K562 (cell line): ENCODE measurements around the gene NDUFB10. TPM values are rescaled to one million over a fixed set of nuclear protein-coding genes. Genes with fewer than 3 reads are reported as not detected.

Source experiments
- CCNT2 ChIP-seq: IDR thresholded peaks from 2 replicates; pipeline ENCODE4 v1.6.1; 2011; ENCODE audit warnings: borderline replicate concordance, low read depth, mild to moderate bottlenecking, moderate library complexity, mixed read lengths, low read length; ENCODE audit not compliant: insufficient read length; ENCODE audit errors: extremely low read depth
- CEBPB ChIP-seq: fragments of 450-650 bp; IDR thresholded peaks from 2 replicates; pipeline ENCODE4 v1.6.1; 2016; ENCODE audit warnings: missing genetic modification characterization, missing compliant biosample characterization
- FOXK1 ChIP-seq: sonication (generic); formaldehyde crosslinking; IDR thresholded peaks from 2 replicates; pipeline ENCODE4 v1.8.0; 2022; ENCODE audit warnings: missing genetic modification reagents, mild to moderate bottlenecking, borderline replicate concordance
- GABPB2 ChIP-seq: fragments of 250-450 bp; sonication (Bioruptor Pico); conservative IDR thresholded peaks from 2 replicates; pipeline ENCODE4 v1.5.1; 2021; ENCODE audit warnings: mild to moderate bottlenecking
- HDAC6 ChIP-seq: IDR thresholded peaks from 2 replicates; pipeline ENCODE4 v1.6.1; 2012; ENCODE audit warnings: low read depth, mild to moderate bottlenecking, control low read depth, inconsistent platforms, low read length, moderate library complexity
- MTA3 ChIP-seq: fragments of 450-650 bp; formaldehyde crosslinking; IDR thresholded peaks from 2 replicates; pipeline ENCODE4 v1.6.1; 2017; ENCODE audit warnings: mild to moderate bottlenecking, borderline replicate concordance
- SMAD4 ChIP-seq: fragments of 250-450 bp; sonication (Bioruptor Pico); conservative IDR thresholded peaks from 2 replicates; pipeline ENCODE4 v1.8.0; 2021; ENCODE audit warnings: inconsistent platforms, mild to moderate bottlenecking, moderate library complexity
- TCFL5 ChIP-seq: fragments of 250-450 bp; sonication (Bioruptor Pico); conservative IDR thresholded peaks from 2 replicates; pipeline ENCODE4 v1.6.1; 2021; ENCODE audit warnings: mild to moderate bottlenecking, moderate library complexity, matching md5 sums
- UBTF ChIP-seq, 2 experiments: IDR thresholded peaks; 2 replicates each; pipeline ENCODE4 v1.6.1; 2012; ENCODE audit warnings: improper control_type of control experiment in 2 of 2, low read depth in 2 of 2, low read length in 2 of 2, borderline replicate concordance in 1 of 2
- ZBTB8A ChIP-seq: fragments of 450-650 bp; IDR thresholded peaks from 2 replicates; pipeline ENCODE4 v1.6.1; 2018; ENCODE audit warnings: mild to moderate bottlenecking, moderate library complexity; ENCODE audit not compliant: partially characterized antibody
- ZFP1 ChIP-seq: fragments of 450-650 bp; formaldehyde crosslinking; IDR thresholded peaks from 2 replicates; pipeline ENCODE4 v1.4.0; 2020; ENCODE audit warnings: mild to moderate bottlenecking, mixed read lengths
- ZNF239 ChIP-seq: fragments of 250-450 bp; sonication (Bioruptor Pico); IDR thresholded peaks from 2 replicates; pipeline ENCODE4 v1.4.0; 2020; ENCODE audit warnings: mild to moderate bottlenecking
- ZNF436 ChIP-seq: fragments of 250-450, 450-650 bp; sonication (Bioruptor Pico); formaldehyde crosslinking; IDR thresholded peaks from 2 replicates; pipeline ENCODE4 v1.7.0; 2020; ENCODE audit warnings: mild to moderate bottlenecking
- polyA plus RNA-seq, 8 experiments: library from polyadenylated mRNA; depleted of rRNA in 4 of 8; stranded (reverse) in 5 of 8; unstranded in 3 of 8; fragments of >200 nt; fragmentation: Nextera tagmentation in 2 of 8; fragmentation: Illumina TruSeq in 1 of 8; extraction: Ambion mirVana in 2 of 8; extraction: Trizol in 1 of 8; gene quantifications; 2 replicates each; pipeline versions ENCODE4 v1.2.1 to v1.2.3, GENCODE V29; 2011 to 2014; ENCODE audit warnings: inconsistent platforms in 1 of 8, missing spikeins in 1 of 8
- total RNA-seq, 7 experiments: library from RNA; depleted of rRNA in 6 of 7; stranded (reverse); fragments of >200 nt in 6 of 7; fragmentation: Illumina TruSeq in 2 of 7; extraction: Trizol in 2 of 7; gene quantifications; 2 replicates each; pipeline versions ENCODE4 v1.2.1 to v1.2.3, GENCODE V29; 2011 to 2021; ENCODE audit warnings: low replicate concordance in 1 of 7
- TF ChIP-seq, protein P1 (sequence below): fragments of 250-450 bp; sonication (Bioruptor Pico); IDR thresholded peaks from 2 replicates; pipeline ENCODE4 v1.4.0; 2020; ENCODE audit warnings: mild to moderate bottlenecking
- TF ChIP-seq, protein P2 (sequence below): fragments of 150-350 bp; conservative IDR thresholded peaks from 2 replicates; pipeline ENCODE4 v1.6.1; 2014; ENCODE audit warnings: low read length
- TF ChIP-seq, protein P3 (sequence below): sonication (generic); formaldehyde crosslinking; IDR thresholded peaks from 2 replicates; pipeline ENCODE4 v1.8.1; 2023; ENCODE audit warnings: mild to moderate bottlenecking, missing genetic modification reagents

The NDUFB10 gene
- total and polyA plus RNA-seq, 9 of the 15 experiments (the other 6 are each of a cell fraction or from before 2014, with no cell fraction given), result 69.3 to 527 (median 161) TPM

GRCh38 chr16:1929578-1930337 is 29.6 kb upstream of the NDUFB10 start (continued):
- TF ChIP-seq, protein P1, sequence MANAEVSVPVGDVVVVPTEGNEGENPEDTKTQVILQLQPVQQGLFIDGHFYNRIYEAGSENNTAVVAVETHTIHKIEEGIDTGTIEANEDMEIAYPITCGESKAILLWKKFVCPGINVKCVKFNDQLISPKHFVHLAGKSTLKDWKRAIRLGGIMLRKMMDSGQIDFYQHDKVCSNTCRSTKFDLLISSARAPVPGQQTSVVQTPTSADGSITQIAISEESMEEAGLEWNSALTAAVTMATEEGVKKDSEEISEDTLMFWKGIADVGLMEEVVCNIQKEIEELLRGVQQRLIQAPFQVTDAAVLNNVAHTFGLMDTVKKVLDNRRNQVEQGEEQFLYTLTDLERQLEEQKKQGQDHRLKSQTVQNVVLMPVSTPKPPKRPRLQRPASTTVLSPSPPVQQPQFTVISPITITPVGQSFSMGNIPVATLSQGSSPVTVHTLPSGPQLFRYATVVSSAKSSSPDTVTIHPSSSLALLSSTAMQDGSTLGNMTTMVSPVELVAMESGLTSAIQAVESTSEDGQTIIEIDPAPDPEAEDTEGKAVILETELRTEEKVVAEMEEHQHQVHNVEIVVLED, result peak; percentile 68
- TF ChIP-seq, protein P2, sequence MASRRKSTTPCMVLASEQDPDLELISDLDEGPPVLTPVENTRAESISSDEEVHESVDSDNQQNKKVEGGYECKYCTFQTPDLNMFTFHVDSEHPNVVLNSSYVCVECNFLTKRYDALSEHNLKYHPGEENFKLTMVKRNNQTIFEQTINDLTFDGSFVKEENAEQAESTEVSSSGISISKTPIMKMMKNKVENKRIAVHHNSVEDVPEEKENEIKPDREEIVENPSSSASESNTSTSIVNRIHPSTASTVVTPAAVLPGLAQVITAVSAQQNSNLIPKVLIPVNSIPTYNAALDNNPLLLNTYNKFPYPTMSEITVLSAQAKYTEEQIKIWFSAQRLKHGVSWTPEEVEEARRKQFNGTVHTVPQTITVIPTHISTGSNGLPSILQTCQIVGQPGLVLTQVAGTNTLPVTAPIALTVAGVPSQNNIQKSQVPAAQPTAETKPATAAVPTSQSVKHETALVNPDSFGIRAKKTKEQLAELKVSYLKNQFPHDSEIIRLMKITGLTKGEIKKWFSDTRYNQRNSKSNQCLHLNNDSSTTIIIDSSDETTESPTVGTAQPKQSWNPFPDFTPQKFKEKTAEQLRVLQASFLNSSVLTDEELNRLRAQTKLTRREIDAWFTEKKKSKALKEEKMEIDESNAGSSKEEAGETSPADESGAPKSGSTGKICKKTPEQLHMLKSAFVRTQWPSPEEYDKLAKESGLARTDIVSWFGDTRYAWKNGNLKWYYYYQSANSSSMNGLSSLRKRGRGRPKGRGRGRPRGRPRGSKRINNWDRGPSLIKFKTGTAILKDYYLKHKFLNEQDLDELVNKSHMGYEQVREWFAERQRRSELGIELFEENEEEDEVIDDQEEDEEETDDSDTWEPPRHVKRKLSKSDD, result no peak
- TF ChIP-seq ZNF436, result no peak
- TF ChIP-seq CCNT2, result peak; percentile 77
- 0 out of 4 replicates have a peak, but pooled peaks of 1 of the 2 experiments have one; percentile 73 for TF ChIP-seq UBTF (IDR thresholded peaks at IDR 0.05; ENCODE audit: borderline replicate concordance in 1 of 2, low read depth in 2 of 2, low read length in 2 of 2)
- TF ChIP-seq CEBPB (tag), result peak; percentile 38; the same call in 1 of the 2 replicates
- TF ChIP-seq MTA3, result peak; percentile 60; the same call in 1 of the 2 replicates
- no peak for TF ChIP-seq FOXK1 (CRISPR knock-in tag)
- TF ChIP-seq TCFL5 (CRISPR knock-in tag), result no peak
- TF ChIP-seq, protein P3, sequence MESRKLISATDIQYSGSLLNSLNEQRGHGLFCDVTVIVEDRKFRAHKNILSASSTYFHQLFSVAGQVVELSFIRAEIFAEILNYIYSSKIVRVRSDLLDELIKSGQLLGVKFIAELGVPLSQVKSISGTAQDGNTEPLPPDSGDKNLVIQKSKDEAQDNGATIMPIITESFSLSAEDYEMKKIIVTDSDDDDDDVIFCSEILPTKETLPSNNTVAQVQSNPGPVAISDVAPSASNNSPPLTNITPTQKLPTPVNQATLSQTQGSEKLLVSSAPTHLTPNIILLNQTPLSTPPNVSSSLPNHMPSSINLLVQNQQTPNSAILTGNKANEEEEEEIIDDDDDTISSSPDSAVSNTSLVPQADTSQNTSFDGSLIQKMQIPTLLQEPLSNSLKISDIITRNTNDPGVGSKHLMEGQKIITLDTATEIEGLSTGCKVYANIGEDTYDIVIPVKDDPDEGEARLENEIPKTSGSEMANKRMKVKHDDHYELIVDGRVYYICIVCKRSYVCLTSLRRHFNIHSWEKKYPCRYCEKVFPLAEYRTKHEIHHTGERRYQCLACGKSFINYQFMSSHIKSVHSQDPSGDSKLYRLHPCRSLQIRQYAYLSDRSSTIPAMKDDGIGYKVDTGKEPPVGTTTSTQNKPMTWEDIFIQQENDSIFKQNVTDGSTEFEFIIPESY, result peak; percentile 96
- no peak for TF ChIP-seq ZNF239 (CRISPR knock-in tag)
- no peak for TF ChIP-seq ZBTB8A
- peak; percentile 63 for TF ChIP-seq SMAD4
- TF ChIP-seq HDAC6, result no peak
- TF ChIP-seq ZFP1, result no peak
- no peak for TF ChIP-seq GABPB2
